Panc1 (cell line): ENCODE data around the gene ZNF174.
A peak's percentile ranks its signal among the peaks of the same experiment; 100 is the strongest.

Experiments used
- POLR2AphosphoS5 ChIP-seq: IDR thresholded peaks from 2 replicates; pipeline ENCODE4 v1.6.1; 2012; ENCODE audit warnings: mild to moderate bottlenecking, low read depth, low read length, moderate library complexity
- REST ChIP-seq, 2 experiments: IDR thresholded peaks; 2 replicates each; pipeline ENCODE4 v1.6.1; 2011 to 2012; ENCODE audit warnings: low read depth in 2 of 2, control low read depth in 1 of 2, low read length in 1 of 2, mild to moderate bottlenecking in 1 of 2, moderate library complexity in 1 of 2; ENCODE audit not compliant: insufficient read depth in 1 of 2
- SIN3A ChIP-seq: IDR thresholded peaks from 2 replicates; pipeline ENCODE4 v1.6.1; 2012; ENCODE audit warnings: low read depth, mild to moderate bottlenecking, low read length, moderate library complexity, borderline replicate concordance; ENCODE audit not compliant: insufficient read depth
- TCF7L2 ChIP-seq: IDR thresholded peaks from 2 replicates; pipeline ENCODE4 v1.6.1; 2011; ENCODE audit warnings: mild to moderate bottlenecking, low read depth, low read length, inconsistent platforms
- TF ChIP-seq, protein P1 (sequence below): fragments of 450-650 bp; IDR thresholded peaks from 2 replicates; pipeline ENCODE4 v1.5.1; 2017; ENCODE audit warnings: mild to moderate bottlenecking

GRCh38 chr16:3457434-3458252 lies 56.6 kb downstream of the ZNF174 start:
- TF ChIP-seq POLR2AphosphoS5 (peak; percentile 87), REST (IDR thresholded peaks at IDR 0.05; ENCODE audit: insufficient read depth in 1 of 2, low read depth in 2 of 2, low read length in 1 of 2) (no peak), SIN3A (peak; percentile 82; the same call in 1 of the 2 replicates), TCF7L2 (no peak)
- TF ChIP-seq, protein P1, sequence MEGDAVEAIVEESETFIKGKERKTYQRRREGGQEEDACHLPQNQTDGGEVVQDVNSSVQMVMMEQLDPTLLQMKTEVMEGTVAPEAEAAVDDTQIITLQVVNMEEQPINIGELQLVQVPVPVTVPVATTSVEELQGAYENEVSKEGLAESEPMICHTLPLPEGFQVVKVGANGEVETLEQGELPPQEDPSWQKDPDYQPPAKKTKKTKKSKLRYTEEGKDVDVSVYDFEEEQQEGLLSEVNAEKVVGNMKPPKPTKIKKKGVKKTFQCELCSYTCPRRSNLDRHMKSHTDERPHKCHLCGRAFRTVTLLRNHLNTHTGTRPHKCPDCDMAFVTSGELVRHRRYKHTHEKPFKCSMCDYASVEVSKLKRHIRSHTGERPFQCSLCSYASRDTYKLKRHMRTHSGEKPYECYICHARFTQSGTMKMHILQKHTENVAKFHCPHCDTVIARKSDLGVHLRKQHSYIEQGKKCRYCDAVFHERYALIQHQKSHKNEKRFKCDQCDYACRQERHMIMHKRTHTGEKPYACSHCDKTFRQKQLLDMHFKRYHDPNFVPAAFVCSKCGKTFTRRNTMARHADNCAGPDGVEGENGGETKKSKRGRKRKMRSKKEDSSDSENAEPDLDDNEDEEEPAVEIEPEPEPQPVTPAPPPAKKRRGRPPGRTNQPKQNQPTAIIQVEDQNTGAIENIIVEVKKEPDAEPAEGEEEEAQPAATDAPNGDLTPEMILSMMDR = peak; percentile 76
